ENCODE measurements around the gene HSPB7. TPM values are rescaled to one million over a fixed set of nuclear protein-coding genes. Genes with fewer than 3 reads are reported as not detected.

Gene HSPB7
- total and polyA plus RNA-seq, 2 donors (not counting 1 experiment from before 2014, with no cell fraction given) = 4.5 to 10.1 TPM

DNA sequence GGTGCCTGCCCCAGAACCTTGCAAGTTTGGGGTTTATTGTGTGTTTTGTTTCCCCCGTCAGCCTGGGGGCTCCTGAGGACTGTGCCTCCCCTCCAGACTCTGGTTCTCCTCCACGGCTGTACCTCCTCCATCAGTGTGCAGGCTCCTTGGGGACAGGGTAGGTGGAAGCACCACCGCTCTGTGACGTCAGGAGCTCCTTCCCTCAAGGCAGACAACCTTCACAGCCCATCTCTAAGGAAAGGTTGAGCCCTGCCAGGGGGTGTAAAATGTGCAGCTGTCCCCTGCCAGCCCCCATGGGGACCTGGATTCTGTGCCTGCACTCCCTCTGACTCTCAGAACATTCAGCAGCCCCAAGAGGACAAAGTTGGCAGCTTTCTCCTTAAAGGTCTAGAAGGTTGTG lies 465 bp upstream of the HSPB7 start:
- Histone ChIP-seq H4K20me1 (ENCODE audit: control insufficient read depth, extremely low read depth, insufficient read depth, low read length) (no peaks in the 10 kb centered on the region), H3K27ac (ENCODE audit: insufficient read depth, low read length) (peak overlapping the region; percentile 81), H3K36me3 (ENCODE audit: control insufficient read depth, insufficient read depth, low read length) (no peaks in the 10 kb centered on the region), H3K4me2 (ENCODE audit: extremely low read depth, insufficient read depth, low read length) (no peak overlapping the region), H3K9me3 (ENCODE audit: control insufficient read depth, insufficient read depth, low read depth, low read length) (no peaks in the 10 kb centered on the region), H3K79me2 (ENCODE audit: control insufficient read depth, insufficient read depth, low read length) (no peaks in the 10 kb centered on the region), H3K4me3 (replicated peaks in 1 of 4; ENCODE audit: control extremely low read depth in 1 of 4, insufficient read depth in 1 of 4, low read depth in 3 of 4, low read length in 4 of 4) (no peak overlapping the region), H3K9ac (ENCODE audit: insufficient read depth, low read length) (peak overlapping the region; percentile 3), H3K27me3 (ENCODE audit: control insufficient read depth, insufficient read depth, low read length) (no peaks in the 10 kb centered on the region), H2AFZ (ENCODE audit: low read length) (peak overlapping the region; percentile 86), H3K4me1 (ENCODE audit: control insufficient read depth, extremely low read depth, insufficient read depth, low read length) (peaks cover 28% of the 10 kb centered on the region)
- DNase-seq (ENCODE audit: low read depth in 2 of 2) = no peak
- TF ChIP-seq, protein P1, sequence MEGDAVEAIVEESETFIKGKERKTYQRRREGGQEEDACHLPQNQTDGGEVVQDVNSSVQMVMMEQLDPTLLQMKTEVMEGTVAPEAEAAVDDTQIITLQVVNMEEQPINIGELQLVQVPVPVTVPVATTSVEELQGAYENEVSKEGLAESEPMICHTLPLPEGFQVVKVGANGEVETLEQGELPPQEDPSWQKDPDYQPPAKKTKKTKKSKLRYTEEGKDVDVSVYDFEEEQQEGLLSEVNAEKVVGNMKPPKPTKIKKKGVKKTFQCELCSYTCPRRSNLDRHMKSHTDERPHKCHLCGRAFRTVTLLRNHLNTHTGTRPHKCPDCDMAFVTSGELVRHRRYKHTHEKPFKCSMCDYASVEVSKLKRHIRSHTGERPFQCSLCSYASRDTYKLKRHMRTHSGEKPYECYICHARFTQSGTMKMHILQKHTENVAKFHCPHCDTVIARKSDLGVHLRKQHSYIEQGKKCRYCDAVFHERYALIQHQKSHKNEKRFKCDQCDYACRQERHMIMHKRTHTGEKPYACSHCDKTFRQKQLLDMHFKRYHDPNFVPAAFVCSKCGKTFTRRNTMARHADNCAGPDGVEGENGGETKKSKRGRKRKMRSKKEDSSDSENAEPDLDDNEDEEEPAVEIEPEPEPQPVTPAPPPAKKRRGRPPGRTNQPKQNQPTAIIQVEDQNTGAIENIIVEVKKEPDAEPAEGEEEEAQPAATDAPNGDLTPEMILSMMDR (conservative IDR thresholded peaks at IDR 0.05 in 1 of 2, IDR thresholded peaks at IDR 0.05 in 1 of 2; ENCODE audit: low read depth in 1 of 2, low read length in 2 of 2) = no peak
- no peak for TF ChIP-seq EZH2 (IDR thresholded peaks at IDR 0.05; ENCODE audit: low read length, missing control alignments)

- H3K4me3 ChIP-seq (replicated peaks in 1 of 4; ENCODE audit: control extremely low read depth in 1 of 4, insufficient read depth in 1 of 4, low read depth in 3 of 4, low read length in 4 of 4) = no peak overlapping the region
- H3K4me1 ChIP-seq (ENCODE audit: control insufficient read depth, extremely low read depth, insufficient read depth, low read length) = peaks cover 31% of the 10 kb centered on the region
- H3K9me3 ChIP-seq (ENCODE audit: control insufficient read depth, insufficient read depth, low read depth, low read length) = no peaks in the 10 kb centered on the region
- no peak for DNase-seq (ENCODE audit: low read depth in 2 of 2)
- H3K27me3 ChIP-seq (ENCODE audit: control insufficient read depth, insufficient read depth, low read length) = no peaks in the 10 kb centered on the region
- H3K36me3 ChIP-seq (ENCODE audit: control insufficient read depth, insufficient read depth, low read length) = no peaks in the 10 kb centered on the region
- H2AFZ ChIP-seq (ENCODE audit: low read length) = no peak overlapping the region
- no peak overlapping the region for H3K9ac ChIP-seq (ENCODE audit: insufficient read depth, low read length)
- TF ChIP-seq EZH2 (IDR thresholded peaks at IDR 0.05; ENCODE audit: low read length, missing control alignments) = no peak
- TF ChIP-seq, protein P1 (conservative IDR thresholded peaks at IDR 0.05 in 1 of 2, IDR thresholded peaks at IDR 0.05 in 1 of 2; ENCODE audit: low read depth in 1 of 2, low read length in 2 of 2) = no peak
- no peak overlapping the region for H3K4me2 ChIP-seq (ENCODE audit: extremely low read depth, insufficient read depth, low read length)
- no peaks in the 10 kb centered on the region for H4K20me1 ChIP-seq (ENCODE audit: control insufficient read depth, extremely low read depth, insufficient read depth, low read length)
- H3K79me2 ChIP-seq (ENCODE audit: control insufficient read depth, insufficient read depth, low read length) = no peaks in the 10 kb centered on the region
- no peak overlapping the region for H3K27ac ChIP-seq (ENCODE audit: insufficient read depth, low read length)
Observed at GRCh38 chr1:16017076-16017460, 775 bp downstream of the HSPB7 start.

DNA sequence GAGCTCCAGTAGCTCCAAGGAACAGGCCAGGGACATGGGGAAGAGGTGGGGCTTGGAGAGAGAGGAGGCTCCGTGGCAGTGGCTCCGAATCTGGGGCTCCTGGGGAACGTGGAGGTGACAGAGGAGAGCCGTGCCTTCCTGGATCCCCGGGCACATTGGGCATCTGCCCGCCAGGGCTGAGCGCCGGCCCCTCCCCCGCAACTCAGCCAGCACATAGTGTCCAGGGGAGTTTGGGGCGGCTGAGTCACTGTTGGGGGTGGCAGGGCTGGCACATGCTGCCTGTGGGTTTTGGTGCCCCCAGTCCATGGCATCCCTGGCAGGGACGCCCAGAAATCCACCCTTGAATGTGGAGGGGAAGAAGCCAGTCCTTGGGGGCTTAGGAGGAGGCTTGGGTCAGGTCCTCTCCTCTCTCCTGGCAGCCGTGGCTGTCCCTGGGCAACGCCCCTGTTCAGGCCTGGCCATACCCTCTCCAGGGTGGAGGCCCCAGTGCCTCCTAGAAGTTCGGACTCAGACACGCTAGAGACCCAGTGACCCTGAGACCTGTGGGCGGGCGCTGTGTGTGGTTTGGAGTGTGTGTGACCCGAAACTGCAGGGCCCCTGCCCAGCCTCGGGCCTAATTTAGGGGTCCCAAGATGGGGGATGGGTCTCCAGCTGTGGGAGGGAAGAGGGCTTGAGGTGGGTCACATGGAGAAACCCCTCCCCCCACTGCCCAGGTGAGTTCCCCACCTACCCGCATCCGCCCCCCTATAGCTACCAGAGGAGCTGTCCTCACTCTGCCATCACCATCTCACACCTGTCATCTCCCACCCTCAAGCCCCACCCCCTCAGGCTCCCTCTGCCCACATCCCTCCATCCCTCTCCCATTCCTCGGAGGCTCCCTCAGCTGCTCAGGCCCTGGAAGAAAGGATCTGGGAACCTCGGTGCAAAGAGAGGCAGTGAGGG lies 1.6 kb downstream of the HSPB7 start:
- Histone ChIP-seq H3K9ac (ENCODE audit: insufficient read depth, low read length) (no peak overlapping the region), H3K9me3 (ENCODE audit: control insufficient read depth, insufficient read depth, low read depth, low read length) (no peaks in the 10 kb centered on the region), H3K4me3 (replicated peaks in 1 of 4; ENCODE audit: control extremely low read depth in 1 of 4, insufficient read depth in 1 of 4, low read depth in 3 of 4, low read length in 4 of 4) (no peak overlapping the region), H3K36me3 (ENCODE audit: control insufficient read depth, insufficient read depth, low read length) (no peaks in the 10 kb centered on the region), H3K4me2 (ENCODE audit: extremely low read depth, insufficient read depth, low read length) (no peak overlapping the region), H2AFZ (ENCODE audit: low read length) (no peak overlapping the region), H3K27me3 (ENCODE audit: control insufficient read depth, insufficient read depth, low read length) (no peaks in the 10 kb centered on the region), H4K20me1 (ENCODE audit: control insufficient read depth, extremely low read depth, insufficient read depth, low read length) (no peaks in the 10 kb centered on the region), H3K79me2 (ENCODE audit: control insufficient read depth, insufficient read depth, low read length) (no peaks in the 10 kb centered on the region), H3K27ac (ENCODE audit: insufficient read depth, low read length) (no peak overlapping the region), H3K4me1 (ENCODE audit: control insufficient read depth, extremely low read depth, insufficient read depth, low read length) (peaks cover 31% of the 10 kb centered on the region)
- no peak for DNase-seq (ENCODE audit: low read depth in 2 of 2)
- TF ChIP-seq, protein P1 (conservative IDR thresholded peaks at IDR 0.05 in 1 of 2, IDR thresholded peaks at IDR 0.05 in 1 of 2; ENCODE audit: low read depth in 1 of 2, low read length in 2 of 2) = no peak
- TF ChIP-seq EZH2 (IDR thresholded peaks at IDR 0.05; ENCODE audit: low read length, missing control alignments) = no peak

Data from fibroblast of lung (primary cell).